ENCODE measurements around the gene HDAC4. TPM values are rescaled to one million over a fixed set of nuclear protein-coding genes. Genes with fewer than 3 reads are reported as not detected.

Gene HDAC4
- total RNA-seq, 1 experiment from 2014 or later, result 61.5 TPM

DNA sequence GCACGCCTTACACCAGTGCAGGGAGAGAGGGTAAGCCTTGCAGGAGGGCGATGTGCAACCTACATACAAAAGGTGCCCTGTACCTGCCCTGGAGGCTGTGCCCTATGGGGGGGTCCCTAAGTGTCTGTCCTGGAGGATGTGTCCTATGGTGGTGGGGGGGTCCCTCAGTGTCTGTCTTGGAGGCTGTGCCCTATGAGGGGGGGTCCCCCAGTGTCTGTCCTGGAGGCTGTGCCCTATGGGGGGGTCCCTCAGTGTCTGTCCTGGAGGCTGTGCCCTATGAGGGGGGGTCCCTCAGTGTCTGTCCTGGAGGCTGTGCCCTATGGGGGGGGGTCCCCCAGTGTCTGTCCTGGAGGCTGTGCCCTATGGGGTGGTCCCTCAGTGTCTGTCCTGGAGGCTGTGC lies 216.6 kb downstream of the HDAC4 start:
- H3F3A ChIP-seq (ENCODE audit: insufficient read depth, low read depth), result no peaks in the 10 kb centered on the region
- no peaks in the 10 kb centered on the region for H3K79me2 ChIP-seq (ENCODE audit: low read depth)
- no peak overlapping the region for H3K4me3 ChIP-seq
- no peaks in the 10 kb centered on the region for H3K9me2 ChIP-seq (ENCODE audit: insufficient read depth)
- CTCF ChIA-PET, result no interaction called here
- no peak overlapping the region for H3K4me2 ChIP-seq
- no peaks in the 10 kb centered on the region; the same call in 1 of the 2 replicates for H4K20me1 ChIP-seq (ENCODE audit: insufficient read depth)
- no TSS peak for BruUV-seq (replicated peaks)
- no peak for TF ChIP-seq EZH2 (IDR thresholded peaks at IDR 0.05; ENCODE audit: low read depth)
- TF ChIP-seq, protein P1, sequence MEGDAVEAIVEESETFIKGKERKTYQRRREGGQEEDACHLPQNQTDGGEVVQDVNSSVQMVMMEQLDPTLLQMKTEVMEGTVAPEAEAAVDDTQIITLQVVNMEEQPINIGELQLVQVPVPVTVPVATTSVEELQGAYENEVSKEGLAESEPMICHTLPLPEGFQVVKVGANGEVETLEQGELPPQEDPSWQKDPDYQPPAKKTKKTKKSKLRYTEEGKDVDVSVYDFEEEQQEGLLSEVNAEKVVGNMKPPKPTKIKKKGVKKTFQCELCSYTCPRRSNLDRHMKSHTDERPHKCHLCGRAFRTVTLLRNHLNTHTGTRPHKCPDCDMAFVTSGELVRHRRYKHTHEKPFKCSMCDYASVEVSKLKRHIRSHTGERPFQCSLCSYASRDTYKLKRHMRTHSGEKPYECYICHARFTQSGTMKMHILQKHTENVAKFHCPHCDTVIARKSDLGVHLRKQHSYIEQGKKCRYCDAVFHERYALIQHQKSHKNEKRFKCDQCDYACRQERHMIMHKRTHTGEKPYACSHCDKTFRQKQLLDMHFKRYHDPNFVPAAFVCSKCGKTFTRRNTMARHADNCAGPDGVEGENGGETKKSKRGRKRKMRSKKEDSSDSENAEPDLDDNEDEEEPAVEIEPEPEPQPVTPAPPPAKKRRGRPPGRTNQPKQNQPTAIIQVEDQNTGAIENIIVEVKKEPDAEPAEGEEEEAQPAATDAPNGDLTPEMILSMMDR (conservative IDR thresholded peaks at IDR 0.05), result no peak
- POLR2A ChIA-PET (ENCODE audit: unreplicated experiment), result no interaction called here
- peaks cover 8% of the 10 kb centered on the region for H3K36me3 ChIP-seq (ENCODE audit: low read depth)
- peaks cover 11% of the 10 kb centered on the region; the same call in 1 of the 2 replicates for H3K9me3 ChIP-seq (ENCODE audit: insufficient read depth, low read depth)
- H3K27me3 ChIP-seq (ENCODE audit: insufficient read depth, low read depth), result no peaks in the 10 kb centered on the region
- DNase-seq, result no peak
- no peak overlapping the region for H2AFZ ChIP-seq
- H3K27ac ChIP-seq, result no peak overlapping the region
- intact Hi-C loops (cut with micrococcal nuclease; ENCODE audit: unreplicated experiment), result no loop called here
- no peaks in the 10 kb centered on the region for H3K4me1 ChIP-seq (replicated peaks; ENCODE audit: insufficient read depth)

DNA sequence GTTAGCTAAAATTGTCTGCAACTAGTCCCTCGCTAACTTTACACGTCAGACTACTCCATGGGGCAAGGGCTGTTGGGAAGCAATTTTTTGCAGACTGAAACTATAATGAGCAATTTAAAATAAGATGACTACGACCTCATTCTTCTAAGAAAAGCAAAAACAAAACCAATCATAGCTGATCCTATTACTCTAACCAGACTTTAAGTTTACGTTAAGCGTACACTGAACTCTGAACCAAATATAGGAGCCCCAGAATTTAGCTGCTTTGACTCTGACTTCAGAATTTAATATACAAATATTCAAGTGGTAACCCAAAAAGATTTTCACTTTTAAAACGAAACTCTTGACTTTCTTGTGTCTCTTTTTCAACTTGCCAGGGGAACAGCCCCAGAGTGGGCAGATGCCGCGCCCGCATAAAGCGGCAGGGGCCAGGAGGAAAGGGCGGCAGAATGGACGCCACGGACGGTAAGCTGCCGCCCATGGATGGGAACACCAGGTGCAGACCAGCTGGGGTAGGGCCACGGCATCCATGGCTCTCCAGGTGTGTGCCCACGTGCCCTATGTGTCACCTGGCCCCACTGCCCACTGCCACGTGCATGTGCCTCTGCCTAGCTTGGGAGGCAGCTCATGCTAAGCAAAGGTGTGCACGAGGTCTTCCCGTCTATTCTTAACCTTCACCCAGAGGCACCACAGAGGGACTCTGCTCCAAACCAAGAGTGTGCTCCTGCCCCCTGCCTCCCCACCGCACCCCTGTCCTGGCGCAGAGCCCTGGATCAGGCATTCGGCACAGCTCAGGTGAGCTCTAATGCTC lies 217.6 kb downstream of the HDAC4 start:
- Histone ChIP-seq H3K27me3 (ENCODE audit: insufficient read depth, low read depth) (no peaks in the 10 kb centered on the region), H3K4me3 (no peak overlapping the region), H3F3A (ENCODE audit: insufficient read depth, low read depth) (no peaks in the 10 kb centered on the region), H2AFZ (no peak overlapping the region), H3K9me2 (ENCODE audit: insufficient read depth) (no peaks in the 10 kb centered on the region), H4K20me1 (ENCODE audit: insufficient read depth) (no peaks in the 10 kb centered on the region; the same call in 1 of the 2 replicates), H3K4me2 (no peak overlapping the region), H3K9me3 (ENCODE audit: insufficient read depth, low read depth) (0 out of 2 replicates have a peak, but pooled peaks cover 1% of the 10 kb centered on the region), H3K36me3 (ENCODE audit: low read depth) (no peaks in the 10 kb centered on the region), H3K4me1 (replicated peaks; ENCODE audit: insufficient read depth) (no peaks in the 10 kb centered on the region), H3K79me2 (ENCODE audit: low read depth) (no peaks in the 10 kb centered on the region), H3K27ac (no peak overlapping the region)
- intact Hi-C loops (cut with micrococcal nuclease; ENCODE audit: unreplicated experiment), result no loop called here
- no TSS peak for BruUV-seq (replicated peaks)
- no peak for DNase-seq
- TF ChIP-seq EZH2 (IDR thresholded peaks at IDR 0.05; ENCODE audit: low read depth), result no peak
- TF ChIP-seq, protein P1 (conservative IDR thresholded peaks at IDR 0.05), result no peak
- ChIA-PET CTCF (no interaction called here), POLR2A (ENCODE audit: unreplicated experiment) (no interaction called here)

DNA sequence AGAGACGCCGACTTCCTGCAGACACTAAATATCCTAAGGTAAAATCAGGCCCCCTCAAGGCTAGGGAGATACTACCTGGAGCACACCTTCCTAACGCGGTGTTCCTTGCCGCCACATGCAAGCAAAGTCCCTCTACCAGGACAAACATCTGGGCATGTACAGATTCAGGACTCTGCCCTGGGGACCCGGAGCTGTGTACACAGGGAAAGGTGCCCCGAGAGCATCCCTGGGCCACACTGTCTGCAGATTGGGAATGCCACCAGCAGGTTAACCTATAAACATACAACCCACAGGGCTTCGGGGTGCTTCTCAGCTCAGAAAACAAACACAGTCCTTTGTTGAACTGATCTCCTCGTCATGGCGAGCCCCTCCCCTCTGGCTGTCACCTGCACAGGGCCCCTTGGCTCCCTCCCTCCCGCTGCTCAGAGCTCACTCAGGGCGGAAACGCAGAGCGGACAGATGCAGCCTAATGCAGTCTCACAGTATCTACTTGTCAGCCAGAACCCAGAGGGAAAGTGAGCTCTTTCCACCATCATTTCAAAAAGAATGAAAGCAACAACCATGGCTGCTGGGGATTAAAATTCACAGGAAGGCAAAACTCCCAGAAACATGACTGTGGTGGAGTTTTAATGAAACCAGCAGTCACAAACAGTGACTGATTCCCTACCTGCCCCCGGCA lies 218.8 kb downstream of the HDAC4 start:
- Histone ChIP-seq H4K20me1 (ENCODE audit: insufficient read depth) (no peaks in the 10 kb centered on the region; the same call in 1 of the 2 replicates), H3K4me2 (no peak overlapping the region), H3F3A (ENCODE audit: insufficient read depth, low read depth) (no peaks in the 10 kb centered on the region), H3K4me1 (replicated peaks; ENCODE audit: insufficient read depth) (no peaks in the 10 kb centered on the region), H3K36me3 (ENCODE audit: low read depth) (no peaks in the 10 kb centered on the region), H2AFZ (no peak overlapping the region), H3K9me2 (ENCODE audit: insufficient read depth) (no peaks in the 10 kb centered on the region), H3K79me2 (ENCODE audit: low read depth) (no peaks in the 10 kb centered on the region), H3K9me3 (ENCODE audit: insufficient read depth, low read depth) (no peaks in the 10 kb centered on the region), H3K4me3 (no peak overlapping the region), H3K27ac (no peak overlapping the region), H3K27me3 (ENCODE audit: insufficient read depth, low read depth) (no peaks in the 10 kb centered on the region)
- BruUV-seq (replicated peaks), result no TSS peak
- ChIA-PET CTCF (no interaction called here), POLR2A (ENCODE audit: unreplicated experiment) (no interaction called here)
- TF ChIP-seq, protein P1 (conservative IDR thresholded peaks at IDR 0.05), result no peak
- no peak for TF ChIP-seq EZH2 (IDR thresholded peaks at IDR 0.05; ENCODE audit: low read depth)
- no peak for DNase-seq
- intact Hi-C loops (cut with micrococcal nuclease; ENCODE audit: unreplicated experiment), result no loop called here
